IPS DF 6.9 (cell line): ENCODE data around the gene RFC5.
"Not testable (repeated sequence)": the region's sequence is repeated elsewhere in the genome, so short reads cannot be mapped to it uniquely, and the experiment has no call there.

Experiments
- DNase-seq: peaks from one replicate; pipeline ENCODE4 v3.0.0-alpha.2; 2013; ENCODE audit warnings: low read depth, low spot score
- H3K27ac ChIP-seq: one replicate; pipeline ENCODE4 v1.5.1; 2013; ENCODE audit warnings: low read length, control low read depth
- H3K27me3 ChIP-seq: 2 replicates; pipeline ENCODE4 v1.6.1; 2013; ENCODE audit warnings: mild to moderate bottlenecking, low read length; ENCODE audit not compliant: control insufficient read depth, insufficient read depth
- H3K36me3 ChIP-seq: 2 replicates; pipeline ENCODE4 v1.6.1; 2013; ENCODE audit warnings: low read length; ENCODE audit not compliant: control insufficient read depth, insufficient read depth
- H3K4me1 ChIP-seq: 2 replicates; pipeline ENCODE4 v1.6.1; 2013; ENCODE audit warnings: low read length; ENCODE audit not compliant: control insufficient read depth, insufficient read depth
- H3K4me3 ChIP-seq: 2 replicates; pipeline ENCODE4 v1.5.1; 2013; ENCODE audit warnings: mild to moderate bottlenecking, low read length
- H3K9me3 ChIP-seq: 2 replicates; pipeline ENCODE4 v1.6.1; 2013; ENCODE audit warnings: low read length, inconsistent platforms; ENCODE audit not compliant: control insufficient read depth, insufficient read depth
- WGBS: extraction: QIAGEN DNeasy Blood & Tissue Kit; methylation state at CpG from one replicate; pipeline ENCODE4 v1.1.7; 2013; ENCODE audit warnings: mixed read lengths, missing lambda C conversion rate; ENCODE audit not compliant: insufficient read length, insufficient coverage; 5-methylcytosine and 5-hydroxymethylcytosine counted together

RFC5 gene

DNA sequence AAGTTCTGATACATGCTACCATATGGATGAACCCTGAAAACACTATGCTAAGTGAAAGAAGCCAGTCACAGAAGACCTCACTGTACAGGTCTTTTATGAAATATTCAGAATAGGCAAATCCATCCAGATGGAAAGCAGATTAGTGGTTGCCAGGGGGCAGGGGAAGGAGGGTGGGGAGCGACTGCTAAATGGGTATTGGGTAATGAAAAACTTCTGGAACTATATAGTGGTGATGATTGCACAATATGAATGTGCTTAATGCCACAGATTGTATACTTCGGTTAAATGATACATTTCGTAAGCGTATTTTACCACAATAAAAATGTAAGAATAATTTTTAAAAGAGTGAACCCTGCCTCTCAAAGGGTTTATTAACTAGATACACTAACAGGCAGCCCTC lies 35.9 kb upstream of the RFC5 start:
- no peak for DNase-seq
- no CpG with 5 or more reads among the region's 4 CpGs for WGBS
- no peaks in the 10 kb centered on the region for H3K36me3 ChIP-seq
- no peak overlapping the region for H3K27ac ChIP-seq
- H3K4me1 ChIP-seq = no peaks in the 10 kb centered on the region
- H3K4me3 ChIP-seq = no peak overlapping the region
- H3K27me3 ChIP-seq = no peaks in the 10 kb centered on the region
- no peaks in the 10 kb centered on the region for H3K9me3 ChIP-seq

- H3K9me3 ChIP-seq = no peaks in the 10 kb centered on the region
- no peaks in the 10 kb centered on the region for H3K27me3 ChIP-seq
- no CpG with 5 or more reads among the region's 5 CpGs for WGBS
- H3K36me3 ChIP-seq = no peaks in the 10 kb centered on the region
- DNase-seq = no peak
- no peaks in the 10 kb centered on the region for H3K4me1 ChIP-seq
- no peak overlapping the region for H3K4me3 ChIP-seq
- H3K27ac ChIP-seq = no peak overlapping the region
These were observed 35.2 kb upstream of the RFC5 start for GRCh38 chr12:117981267-117981666.

DNA sequence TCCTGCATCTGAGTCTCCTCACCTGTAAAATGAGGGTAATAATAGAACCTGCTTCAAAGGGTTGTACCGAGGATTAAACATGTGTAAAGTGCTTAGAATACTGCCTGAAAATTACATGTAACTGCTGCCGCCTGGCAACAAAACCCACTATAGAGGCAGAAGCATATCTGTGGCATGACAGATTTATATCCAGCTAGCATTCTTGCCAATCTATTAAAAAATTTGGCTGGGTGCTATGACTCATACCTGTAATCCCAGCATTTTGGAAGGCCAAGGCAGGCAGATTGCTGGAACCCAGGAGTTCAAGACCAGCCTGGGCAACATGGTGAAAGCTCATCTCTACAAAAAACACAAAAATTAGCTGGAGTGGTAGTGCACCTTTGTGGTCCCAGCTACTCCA lies 31.3 kb upstream of the RFC5 start:
- no peak overlapping the region for H3K4me3 ChIP-seq
- H3K4me1 ChIP-seq = no peaks in the 10 kb centered on the region
- no CpG with 5 or more reads among the region's 2 CpGs for WGBS
- H3K27me3 ChIP-seq = no peaks in the 10 kb centered on the region
- no peaks in the 10 kb centered on the region for H3K9me3 ChIP-seq
- no peak overlapping the region for H3K27ac ChIP-seq
- DNase-seq = no peak
- H3K36me3 ChIP-seq = no peaks in the 10 kb centered on the region

GRCh38 chr12:117986705-117987469 lies 29.6 kb upstream of the RFC5 start:
- no peak overlapping the region for H3K27ac ChIP-seq

GRCh38 chr12:117994551-117995438 lies 21.7 kb upstream of the RFC5 start:
- Histone ChIP-seq H3K4me3 (no peak overlapping the region), H3K4me1 (no peaks in the 10 kb centered on the region), H3K27ac (no peak overlapping the region), H3K36me3 (no peaks in the 10 kb centered on the region), H3K27me3 (no peaks in the 10 kb centered on the region), H3K9me3 (no peaks in the 10 kb centered on the region)
- no CpG with 5 or more reads among the region's 3 CpGs for WGBS
- DNase-seq = no peak

More at GRCh38 chr12:117986705-117987469, 29.6 kb upstream of the RFC5 start:
- H3K4me3 ChIP-seq = no peak overlapping the region
- no peak for DNase-seq
- H3K27me3 ChIP-seq = no peaks in the 10 kb centered on the region
- H3K4me1 ChIP-seq = no peaks in the 10 kb centered on the region
- H3K9me3 ChIP-seq = no peaks in the 10 kb centered on the region
- no CpG with 5 or more reads among the region's 4 CpGs for WGBS
- H3K36me3 ChIP-seq = no peaks in the 10 kb centered on the region

GRCh38 chr12:117998719-117999118 lies 17.8 kb upstream of the RFC5 start:
- Histone ChIP-seq H3K27me3 (no peaks in the 10 kb centered on the region), H3K9me3 (no peaks in the 10 kb centered on the region), H3K27ac (no peak overlapping the region), H3K36me3 (no peaks in the 10 kb centered on the region), H3K4me3 (no peak overlapping the region), H3K4me1 (no peaks in the 10 kb centered on the region)
- no CpG with 5 or more reads among the region's 2 CpGs for WGBS
- DNase-seq = no peak

DNA sequence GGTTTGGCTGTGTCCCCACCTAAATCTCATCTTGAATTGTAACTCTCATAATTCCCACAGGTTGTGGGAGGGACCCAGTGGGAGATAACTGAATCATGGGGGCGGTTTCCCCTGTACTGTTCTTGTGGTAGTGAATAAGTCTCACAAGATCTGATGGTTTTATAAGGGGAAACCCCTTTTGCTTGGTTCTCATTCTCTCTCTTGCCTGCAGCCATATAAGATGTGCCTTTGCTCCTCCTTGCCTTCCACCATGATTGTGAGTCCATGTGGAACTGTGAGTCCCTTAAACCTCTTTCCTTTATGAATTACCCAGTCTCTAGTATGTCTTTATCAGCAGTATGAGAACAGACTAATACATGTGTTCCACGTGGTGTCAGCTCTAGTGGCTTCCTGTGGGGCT lies 16.7 kb upstream of the RFC5 start:
- WGBS = no CpG with 5 or more reads among the region's 2 CpGs
- H3K27ac ChIP-seq, H3K27me3 ChIP-seq, H3K36me3 ChIP-seq, H3K9me3 ChIP-seq, DNase-seq, H3K4me1 ChIP-seq, H3K4me3 ChIP-seq: not testable (repeated sequence)

- WGBS = no CpG with 5 or more reads among the region's 3 CpGs
- H3K4me1 ChIP-seq = no peaks in the 10 kb centered on the region
- no peak for DNase-seq
These were observed 5.6 kb upstream of the RFC5 start for GRCh38 chr12:118010903-118011302.

GRCh38 chr12:118011377-118011776 lies 5.1 kb upstream of the RFC5 start:
- Histone ChIP-seq H3K9me3 (no peaks in the 10 kb centered on the region), H3K27me3 (no peaks in the 10 kb centered on the region), H3K4me3 (no peak overlapping the region), H3K36me3 (no peaks in the 10 kb centered on the region), H3K27ac (no peak overlapping the region), H3K4me1 (no peaks in the 10 kb centered on the region)
- DNase-seq = no peak
- WGBS = no CpG with 5 or more reads among the region's 3 CpGs

More at GRCh38 chr12:118010903-118011302, 5.6 kb upstream of the RFC5 start:
- H3K36me3 ChIP-seq = no peaks in the 10 kb centered on the region
- H3K27ac ChIP-seq = no peak overlapping the region
- no peaks in the 10 kb centered on the region for H3K9me3 ChIP-seq
- no peak overlapping the region for H3K4me3 ChIP-seq
- no peaks in the 10 kb centered on the region for H3K27me3 ChIP-seq

DNA sequence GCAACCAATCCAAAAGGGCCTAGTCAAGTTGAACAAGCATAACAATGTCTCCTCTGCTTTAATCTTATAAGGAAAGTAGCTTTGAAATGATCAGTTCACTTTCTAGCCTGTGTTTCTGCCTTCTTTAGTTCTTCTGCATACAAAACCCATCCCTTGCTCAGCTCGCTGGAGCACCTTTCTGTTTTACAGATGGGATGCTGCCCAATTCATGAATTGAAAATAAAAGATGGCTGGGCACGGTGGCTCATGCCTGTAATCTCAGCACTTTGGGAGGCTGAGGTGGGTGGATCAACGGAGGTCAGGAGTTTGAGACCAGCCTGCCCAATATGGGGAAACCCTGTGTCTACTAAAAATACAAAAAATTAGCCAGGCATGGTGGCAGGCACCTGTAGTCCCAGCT lies 4.5 kb upstream of the RFC5 start:
- Histone ChIP-seq H3K27ac (no peak overlapping the region), H3K4me1 (no peaks in the 10 kb centered on the region), H3K9me3 (no peaks in the 10 kb centered on the region), H3K36me3 (no peaks in the 10 kb centered on the region), H3K27me3 (no peaks in the 10 kb centered on the region), H3K4me3 (no peak overlapping the region)
- no CpG with 5 or more reads among the region's 3 CpGs for WGBS
- DNase-seq = no peak
